Aorta (tissue), 5 donors: ENCODE data around the gene CAMK2G. TPM values are rescaled to one million over a fixed set of nuclear protein-coding genes. Genes with fewer than 3 reads are reported as not detected.
A peak's percentile ranks its signal among the peaks of the same experiment; 100 is the strongest.

Experiments
- ATAC-seq: fragments of 200-7000 bp; cut with Tn5 transposase; one replicate; pipeline ENCODE4 v1.9.1; 2022; ENCODE audit warnings: moderate library complexity; ENCODE audit not compliant: low FRiP score
- DNase-seq, 2 donors: peaks; one replicate each; pipeline ENCODE4 v3.0.0-alpha.2; 2020
- H3K27ac ChIP-seq, 2 donors: one replicate each; pipeline ENCODE4 v1.5.1; 2013; ENCODE audit warnings: low read length in 2 of 2, mild to moderate bottlenecking in 2 of 2, moderate library complexity in 2 of 2, control low read depth in 1 of 2, inconsistent platforms in 1 of 2, low read depth in 1 of 2
- H3K27me3 ChIP-seq, 2 donors: one replicate each; pipeline ENCODE4 v1.6.1; 2013; ENCODE audit warnings: control low read depth in 1 of 2, low read length in 1 of 2, mild to moderate bottlenecking in 1 of 2, moderate library complexity in 1 of 2; ENCODE audit not compliant: insufficient read depth in 2 of 2, control insufficient read depth in 1 of 2
- H3K36me3 ChIP-seq, 2 donors: one replicate each; pipeline ENCODE4 v1.6.1; 2013; ENCODE audit warnings: control low read depth in 1 of 2, low read length in 1 of 2, mild to moderate bottlenecking in 1 of 2; ENCODE audit not compliant: insufficient read depth in 2 of 2, control insufficient read depth in 1 of 2
- H3K4me1 ChIP-seq, 2 donors: one replicate each; pipeline ENCODE4 v1.6.1; 2013; ENCODE audit warnings: low read length in 2 of 2, control low read depth in 1 of 2, mild to moderate bottlenecking in 1 of 2, moderate library complexity in 1 of 2; ENCODE audit not compliant: insufficient read depth in 2 of 2, control insufficient read depth in 1 of 2
- H3K4me3 ChIP-seq, 2 donors: one replicate each; pipeline ENCODE4 v1.5.1; 2013; ENCODE audit warnings: low read length in 2 of 2, control low read depth in 1 of 2, mild to moderate bottlenecking in 1 of 2
- H3K9me3 ChIP-seq: one replicate; pipeline ENCODE4 v1.6.1; 2013; ENCODE audit warnings: mild to moderate bottlenecking, low read length; ENCODE audit not compliant: control insufficient read depth
- WGBS, 2 donors: extraction: QIAGEN DNeasy Blood & Tissue Kit; methylation state at CpG; one replicate each; pipeline ENCODE4 v1.1.7; 2013; 5-methylcytosine and 5-hydroxymethylcytosine counted together
- intact Hi-C, 2 donors: fragments of 100-400 bp; cut with DNase I; formaldehyde crosslinking; loops; one replicate each; pipeline versions ENCODE4 v1.14.2 to v1.15.0; 2022
- polyA plus RNA-seq, 2 donors: library from polyadenylated mRNA; stranded (reverse); fragments of 200-250 nt; gene quantifications; one replicate each; pipeline ENCODE4 v1.2.3, GENCODE V29; 2013
- total RNA-seq, 2 donors: library from RNA; stranded (reverse); fragmentation: NEBNext Ultra II Directional; extraction: Animal tissue kit (Norgen Biotek cat#: 25700); gene quantifications; one replicate each; pipeline ENCODE4 v1.2.1, GENCODE V29; 2021
- donor health status: healthy with polysubstance abuse.
- donor health status: Bipolar disorder and iron deficiency.
- donor health status: DM: no; HTN: no; CAD: no.
- donor health status: DM: no; HTN: no; CAD: no.
- donor health status: DM: yes; HTN: yes; CAD: no.

Gene CAMK2G
- total and polyA plus RNA-seq, 4 donors, result 37.1 to 76.7 (median 70.8) TPM

GRCh38 chr10:73858013-73858708 is 16.2 kb downstream of the CAMK2G start:
- intact Hi-C loops, result no loop called here
- Histone ChIP-seq H3K4me3 (no peak overlapping the region), H3K36me3 (no peaks in the 10 kb centered on the region), H3K4me1 (peaks cover 0 to 2% of the 10 kb centered on the region in 2 donors), H3K27ac (peak overlapping the region; percentile 53 to 70), H3K27me3 (no peaks in the 10 kb centered on the region), H3K9me3 (no peaks in the 10 kb centered on the region)
- DNase-seq (no peak), ATAC-seq (no peak)
- WGBS, 2 donors, result 69% methylated on average over 12 of the region's 12 CpGs

GRCh38 chr10:73857446-73857845 is 16.9 kb downstream of the CAMK2G start:
- no peak overlapping the region for H3K4me3 ChIP-seq
- H3K36me3 ChIP-seq, result no peaks in the 10 kb centered on the region
- H3K27ac ChIP-seq, result peak overlapping the region in 1 of 2 donors; percentile 59
- H3K27me3 ChIP-seq, result no peaks in the 10 kb centered on the region
- ATAC-seq, result no peak
- intact Hi-C loops, result no loop called here
- no peaks in the 10 kb centered on the region for H3K9me3 ChIP-seq
- no peak for DNase-seq
- 69 to 74% methylated on average over 10 of the region's 10 CpGs for WGBS, 2 donors
- H3K4me1 ChIP-seq, result peaks cover 0 to 2% of the 10 kb centered on the region in 2 donors

- no peaks in the 10 kb centered on the region for H3K27me3 ChIP-seq
- H3K36me3 ChIP-seq, result peaks cover 0 to 2% of the 10 kb centered on the region in 2 donors
- WGBS, 2 donors, result 74 to 79% methylated on average over 8 of the region's 8 CpGs
- DNase-seq, result no peak
- H3K9me3 ChIP-seq, result no peaks in the 10 kb centered on the region
- H3K27ac ChIP-seq, result no peak overlapping the region
- intact Hi-C loops, result no loop called here
- H3K4me1 ChIP-seq, result peaks cover 0 to 2% of the 10 kb centered on the region in 2 donors
- no peak overlapping the region for H3K4me3 ChIP-seq
- ATAC-seq, result no peak
These were observed 18.1 kb downstream of the CAMK2G start for GRCh38 chr10:73856261-73856660.

- intact Hi-C loops, result no loop called here
- H3K4me1 ChIP-seq, result peaks cover 0 to 2% of the 10 kb centered on the region in 2 donors
- WGBS, 2 donors, result 66 to 89% methylated on average over 4 of the region's 4 CpGs
- no peaks in the 10 kb centered on the region for H3K9me3 ChIP-seq
- ATAC-seq (no peak), DNase-seq (no peak)
- H3K27me3 ChIP-seq, result no peaks in the 10 kb centered on the region
- peaks cover 0 to 2% of the 10 kb centered on the region in 2 donors for H3K36me3 ChIP-seq
- peak overlapping the region in 1 of 2 donors; percentile 65 for H3K27ac ChIP-seq
- H3K4me3 ChIP-seq, result no peak overlapping the region
These were observed 18.9 kb downstream of the CAMK2G start for GRCh38 chr10:73855413-73855812.

GRCh38 chr10:73854310-73854709 is 20.0 kb downstream of the CAMK2G start:
- DNase-seq, result no peak
- no peak for ATAC-seq
- Histone ChIP-seq H3K27me3 (no peaks in the 10 kb centered on the region), H3K27ac (peak overlapping the region in 1 of 2 donors; percentile 2), H3K9me3 (no peaks in the 10 kb centered on the region), H3K4me3 (no peak overlapping the region), H3K4me1 (peaks cover 0 to 2% of the 10 kb centered on the region in 2 donors), H3K36me3 (peaks cover 0 to 2% of the 10 kb centered on the region in 2 donors)
- 65 to 68% methylated on average over 5 of the region's 5 CpGs for WGBS, 2 donors
- intact Hi-C loops, result no loop called here

GRCh38 chr10:73853196-73853595 is 21.2 kb downstream of the CAMK2G start:
- Histone ChIP-seq H3K4me3 (no peak overlapping the region), H3K27me3 (no peaks in the 10 kb centered on the region), H3K27ac (peak overlapping the region in 1 of 2 donors; percentile 45), H3K36me3 (peaks cover 4 to 7% of the 10 kb centered on the region in 2 donors), H3K4me1 (peaks cover 0 to 2% of the 10 kb centered on the region in 2 donors), H3K9me3 (no peaks in the 10 kb centered on the region)
- 86 to 88% methylated on average over 10 of the region's 10 CpGs for WGBS, 2 donors
- ATAC-seq (no peak), DNase-seq (no peak)
- intact Hi-C loops, result no loop called here

GRCh38 chr10:73850863-73851461 is 23.4 kb downstream of the CAMK2G start:
- peak overlapping the region; percentile 62 to 97 for H3K27ac ChIP-seq
- ATAC-seq, result peak; percentile 92
- H3K4me3 ChIP-seq, result no peak overlapping the region
- H3K4me1 ChIP-seq, result no peaks in the 10 kb centered on the region
- DNase-seq, result peak; percentile 86 to 94
- H3K9me3 ChIP-seq, result no peaks in the 10 kb centered on the region
- H3K27me3 ChIP-seq, result no peaks in the 10 kb centered on the region
- WGBS, 2 donors, result 11 to 22% methylated on average over 15 of the region's 15 CpGs
- intact Hi-C loops, result no loop called here
- peaks cover 4 to 17% of the 10 kb centered on the region in 2 donors for H3K36me3 ChIP-seq

- no peaks in the 10 kb centered on the region for H3K27me3 ChIP-seq
- ATAC-seq, result no peak
- peaks cover 4 to 17% of the 10 kb centered on the region in 2 donors for H3K36me3 ChIP-seq
- intact Hi-C loops, result no loop called here
- no peaks in the 10 kb centered on the region for H3K9me3 ChIP-seq
- peak overlapping the region; percentile 94 for H3K27ac ChIP-seq
- H3K4me3 ChIP-seq, result no peak overlapping the region
- DNase-seq, result no peak
- WGBS, 2 donors, result 43 to 45% methylated on average over 8 of the region's 8 CpGs
- H3K4me1 ChIP-seq, result no peaks in the 10 kb centered on the region
These were observed 24.1 kb downstream of the CAMK2G start for GRCh38 chr10:73850211-73850610.
